Tibial nerve (tissue), 4 donors: ENCODE results near the gene MCC. TPM values are rescaled to one million over a fixed set of nuclear protein-coding genes. Genes with fewer than 3 reads are reported as not detected.
A peak's percentile ranks its signal among the peaks of the same experiment; 100 is the strongest.

Experiments
- DNase-seq, 2 donors: peaks; one replicate each; pipeline ENCODE4 v3.0.0-alpha.2; 2019; ENCODE audit warnings: low spot score in 2 of 2
- H3K27ac ChIP-seq, 4 donors: fragments of 200-600 bp; sonication (generic) in 3 of 4; one replicate each; pipeline ENCODE4 v1.5.1; 2017 to 2019; ENCODE audit warnings: mild to moderate bottlenecking in 1 of 4
- H3K27me3 ChIP-seq, 2 donors: fragments of 200-600 bp; sonication (generic) in 1 of 2; one replicate each; pipeline versions ENCODE4 v1.5.1 to v1.6.0; 2017 to 2019
- H3K36me3 ChIP-seq, 3 donors: fragments of 200-600 bp; sonication (generic); one replicate each; pipeline ENCODE4 v1.5.1; 2018 to 2019
- H3K4me1 ChIP-seq, 4 donors: fragments of 200-600 bp; sonication (generic) in 3 of 4; one replicate each; pipeline ENCODE4 v1.5.1; 2017 to 2019
- H3K4me3 ChIP-seq, 4 donors: fragments of 200-600 bp; sonication (generic) in 3 of 4; one replicate each; pipeline ENCODE4 v1.5.1; 2017 to 2019; ENCODE audit warnings: mild to moderate bottlenecking in 1 of 4, moderate library complexity in 1 of 4
- H3K9me3 ChIP-seq, 4 donors: fragments of 200-600 bp; sonication (generic) in 3 of 4; one replicate each; pipeline ENCODE4 v1.5.1; 2017 to 2019
- EP300 ChIP-seq, 2 donors: sonication (generic); formaldehyde crosslinking; IDR thresholded peaks; one replicate each; pipeline ENCODE4 v1.6.1; 2017; ENCODE audit warnings: antibody characterized with exemption in 2 of 2, mild to moderate bottlenecking in 1 of 2
- POLR2A ChIP-seq, 2 donors: fragments of 450-650 bp; IDR thresholded peaks; one replicate each; pipeline ENCODE4 v1.6.1; 2017; ENCODE audit warnings: antibody characterized with exemption in 2 of 2, mild to moderate bottlenecking in 2 of 2, moderate library complexity in 2 of 2
- WGBS, 2 donors: methylation state at CpG; one replicate each; pipeline ENCODE4 v1.1.5; 2018; 5-methylcytosine and 5-hydroxymethylcytosine counted together
- total RNA-seq, 4 donors: library from RNA; depleted of rRNA; stranded (reverse); fragments of >200 nt; gene quantifications; one replicate each; pipeline ENCODE4 v1.1.0, GENCODE V29; 2016
- TF ChIP-seq, protein P1 (sequence below), 5 experiments: fragments of 200-600 bp in 3 of 5; fragments of 450-650 bp in 2 of 5; sonication (generic) in 3 of 5; IDR thresholded peaks; one replicate each; pipeline ENCODE4 v1.5.1; 2016 to 2019; ENCODE audit warnings: antibody characterized with exemption in 5 of 5, mild to moderate bottlenecking in 3 of 5, moderate library complexity in 2 of 5

Gene MCC
- total RNA-seq, 4 donors from 2014 or later, result 55.5 to 122 (median 80.9) TPM

DNA sequence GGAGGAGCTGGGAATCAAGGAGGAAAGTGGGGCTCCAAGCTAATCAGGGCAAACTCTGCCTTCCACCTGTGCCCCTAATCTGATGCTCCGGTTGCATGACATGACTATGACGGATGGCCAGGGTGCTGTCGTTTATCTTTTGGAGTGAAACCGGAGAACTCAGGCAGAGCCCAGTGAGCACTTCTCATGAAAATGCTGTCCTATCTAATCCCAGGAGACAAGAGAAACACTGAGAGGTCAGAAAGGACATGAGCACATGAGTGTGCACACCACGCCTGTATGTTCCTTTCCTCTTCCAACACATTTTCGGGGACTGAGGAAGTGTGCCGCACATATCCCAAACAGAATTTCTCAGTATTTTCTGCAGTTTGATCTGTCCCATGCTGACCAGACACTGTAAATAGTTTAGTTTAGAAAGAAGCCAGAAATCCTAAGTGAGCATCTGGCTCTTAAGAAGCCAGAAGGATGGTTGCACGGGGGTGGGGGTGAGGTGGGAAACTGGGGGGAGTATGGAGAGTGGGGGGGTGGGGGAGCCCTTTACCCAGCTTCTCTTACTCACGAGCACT, 270.6 kb downstream of the MCC start:
- DNase-seq, result no peak
- H3K27ac ChIP-seq, result peak overlapping the region in 1 of 4 donors; percentile 31
- H3K4me3 ChIP-seq, result no peak overlapping the region
- H3K27me3 ChIP-seq, result no peaks in the 10 kb centered on the region
- H3K4me1 ChIP-seq, result peaks cover 0 to 40% (median 8%) of the 10 kb centered on the region in 4 donors
- 60 to 64% methylated on average over 9 of the region's 9 CpGs for WGBS, 2 donors
- no peaks in the 10 kb centered on the region for H3K36me3 ChIP-seq
- H3K9me3 ChIP-seq, result no peaks in the 10 kb centered on the region
- TF ChIP-seq, protein P1, sequence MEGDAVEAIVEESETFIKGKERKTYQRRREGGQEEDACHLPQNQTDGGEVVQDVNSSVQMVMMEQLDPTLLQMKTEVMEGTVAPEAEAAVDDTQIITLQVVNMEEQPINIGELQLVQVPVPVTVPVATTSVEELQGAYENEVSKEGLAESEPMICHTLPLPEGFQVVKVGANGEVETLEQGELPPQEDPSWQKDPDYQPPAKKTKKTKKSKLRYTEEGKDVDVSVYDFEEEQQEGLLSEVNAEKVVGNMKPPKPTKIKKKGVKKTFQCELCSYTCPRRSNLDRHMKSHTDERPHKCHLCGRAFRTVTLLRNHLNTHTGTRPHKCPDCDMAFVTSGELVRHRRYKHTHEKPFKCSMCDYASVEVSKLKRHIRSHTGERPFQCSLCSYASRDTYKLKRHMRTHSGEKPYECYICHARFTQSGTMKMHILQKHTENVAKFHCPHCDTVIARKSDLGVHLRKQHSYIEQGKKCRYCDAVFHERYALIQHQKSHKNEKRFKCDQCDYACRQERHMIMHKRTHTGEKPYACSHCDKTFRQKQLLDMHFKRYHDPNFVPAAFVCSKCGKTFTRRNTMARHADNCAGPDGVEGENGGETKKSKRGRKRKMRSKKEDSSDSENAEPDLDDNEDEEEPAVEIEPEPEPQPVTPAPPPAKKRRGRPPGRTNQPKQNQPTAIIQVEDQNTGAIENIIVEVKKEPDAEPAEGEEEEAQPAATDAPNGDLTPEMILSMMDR (IDR thresholded peaks at IDR 0.05), result no peak
- TF ChIP-seq POLR2A (IDR thresholded peaks at IDR 0.05) (no peak), EP300 (IDR thresholded peaks at IDR 0.05) (no peak)

- Histone ChIP-seq H3K9me3 (no peaks in the 10 kb centered on the region), H3K4me1 (peaks cover 0 to 50% (median 9%) of the 10 kb centered on the region in 4 donors), H3K36me3 (no peaks in the 10 kb centered on the region), H3K27me3 (no peaks in the 10 kb centered on the region), H3K27ac (no peak overlapping the region), H3K4me3 (no peak overlapping the region)
- no peak for DNase-seq
- 93 to 95% methylated on average over 3 of the region's 3 CpGs for WGBS, 2 donors
- no peak for TF ChIP-seq POLR2A (IDR thresholded peaks at IDR 0.05)
- TF ChIP-seq, protein P1 (IDR thresholded peaks at IDR 0.05), result no peak
- no peak for TF ChIP-seq EP300 (IDR thresholded peaks at IDR 0.05)
These were observed 271.7 kb downstream of the MCC start for GRCh38 chr5:113216545-113216944.

- H3K27me3 ChIP-seq, result no peaks in the 10 kb centered on the region
- no peaks in the 10 kb centered on the region for H3K9me3 ChIP-seq
- no peak overlapping the region for H3K4me3 ChIP-seq
- no peak overlapping the region for H3K27ac ChIP-seq
- no peaks in the 10 kb centered on the region for H3K36me3 ChIP-seq
- TF ChIP-seq POLR2A (IDR thresholded peaks at IDR 0.05), result no peak
- no peak for TF ChIP-seq EP300 (IDR thresholded peaks at IDR 0.05)
- TF ChIP-seq, protein P1 (IDR thresholded peaks at IDR 0.05), result no peak
- peaks cover 0 to 50% (median 9%) of the 10 kb centered on the region in 4 donors for H3K4me1 ChIP-seq
- no peak for DNase-seq
- WGBS, 2 donors, result 82 to 86% methylated on average over 9 of the region's 9 CpGs
These were observed 272.7 kb downstream of the MCC start for GRCh38 chr5:113215401-113216060.

DNA sequence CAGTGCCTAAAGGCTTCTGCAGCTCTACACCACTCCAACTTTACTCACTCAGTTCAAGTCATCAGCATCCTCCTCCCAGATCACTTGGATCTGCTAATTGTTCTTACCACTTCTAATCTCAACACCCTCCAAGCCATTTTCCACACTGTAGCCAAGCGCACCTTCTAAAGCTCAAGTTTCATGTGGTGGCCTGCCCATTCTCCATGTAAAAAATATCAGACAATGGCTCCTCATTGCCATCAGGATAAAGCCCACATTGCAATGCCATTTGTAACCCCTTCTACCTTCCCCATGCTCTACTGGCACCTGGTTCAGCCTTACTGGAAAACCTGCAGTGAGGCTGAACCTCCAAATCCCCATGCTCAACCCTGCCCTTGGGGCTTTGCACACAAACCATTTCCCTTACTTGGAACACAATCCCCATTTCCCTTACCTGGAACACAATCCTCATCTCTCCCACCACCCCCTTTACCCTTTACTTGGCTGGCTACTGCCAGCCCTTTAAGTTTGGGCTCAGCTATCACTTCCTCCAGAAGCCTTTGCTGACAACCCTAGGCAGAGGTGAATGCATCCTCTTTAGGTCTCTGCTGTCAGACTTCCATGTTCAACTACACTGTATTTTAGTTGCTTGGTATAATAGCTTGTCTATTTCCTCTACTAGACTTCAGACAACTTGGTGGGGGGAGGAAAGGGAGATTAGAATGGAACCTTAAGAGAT, 273.5 kb downstream of the MCC start:
- TF ChIP-seq, protein P1 (IDR thresholded peaks at IDR 0.05), result no peak
- TF ChIP-seq EP300 (IDR thresholded peaks at IDR 0.05) (no peak), POLR2A (IDR thresholded peaks at IDR 0.05) (no peak)
- H3K4me1 ChIP-seq, result peaks cover 0 to 50% (median 9%) of the 10 kb centered on the region in 4 donors
- H3K27me3 ChIP-seq, result no peaks in the 10 kb centered on the region
- WGBS, 2 donors, result 53 to 97% methylated on average over 1 of the region's 1 CpG
- no peaks in the 10 kb centered on the region for H3K9me3 ChIP-seq
- no peak for DNase-seq
- H3K27ac ChIP-seq, result no peak overlapping the region
- H3K36me3 ChIP-seq, result no peaks in the 10 kb centered on the region
- H3K4me3 ChIP-seq, result no peak overlapping the region
